NCI-H1092 treated with DMSO at 0.1 percent for 48 hours (cell line): Measurements from ENCODE around the gene POU3F2.

Source experiments
- DNase-seq: peaks from one replicate; lab custom pipeline; 2025; lab: John Stamatoyannopoulos, UW

POU3F2 gene

DNA sequence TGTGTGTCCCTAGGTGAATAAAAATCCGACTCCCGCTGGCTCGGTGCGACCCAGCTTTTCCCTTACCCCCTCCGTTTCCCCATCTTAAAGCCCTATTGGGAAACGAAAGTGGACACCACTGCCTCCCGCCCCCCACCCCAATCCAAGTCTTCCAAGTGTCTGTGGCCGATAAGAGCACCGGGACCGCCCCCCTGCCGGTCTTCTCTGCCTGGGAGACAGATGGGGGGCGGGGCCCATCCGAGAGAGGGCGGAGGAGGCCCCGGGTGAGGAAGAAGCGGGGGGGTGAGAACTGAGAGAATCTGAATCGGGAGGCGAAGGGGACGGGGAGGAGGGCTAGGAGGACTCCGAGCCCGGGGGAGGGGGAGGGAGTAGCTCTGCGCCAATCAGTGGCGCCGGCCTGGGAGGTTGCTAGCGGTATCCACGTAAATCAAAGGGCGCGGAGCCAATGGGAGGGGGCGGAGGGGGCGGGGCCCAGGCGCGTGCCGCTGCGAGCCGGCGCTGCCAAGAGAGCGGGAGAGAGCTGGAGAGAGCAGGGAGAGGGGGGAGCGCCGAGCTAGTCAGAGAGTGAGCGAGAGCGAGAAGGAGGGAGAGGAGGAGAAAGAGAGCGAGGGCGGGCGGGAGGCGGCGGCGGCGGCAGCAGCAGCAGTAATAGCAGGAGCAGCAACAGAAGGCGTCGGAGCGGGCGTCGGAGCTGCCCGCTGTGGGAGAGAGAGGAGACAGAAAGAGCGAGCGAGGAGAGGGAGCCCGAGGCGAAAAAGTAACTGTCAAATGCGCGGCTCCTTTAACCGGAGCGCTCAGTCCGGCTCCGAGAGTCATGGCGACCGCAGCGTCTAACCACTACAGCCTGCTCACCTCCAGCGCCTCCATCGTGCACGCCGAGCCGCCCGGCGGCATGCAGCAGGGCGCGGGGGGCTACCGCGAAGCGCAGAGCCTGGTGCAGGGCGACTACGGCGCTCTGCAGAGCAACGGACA is at the start of gene POU3F2:
TSS of gene POU3F2 (plus strand) at position 515 of the 972 bp plus-strand sequence. CDS start at position 815, 300 bp downstream.
- peak; percentile 96 for DNase-seq

DNA sequence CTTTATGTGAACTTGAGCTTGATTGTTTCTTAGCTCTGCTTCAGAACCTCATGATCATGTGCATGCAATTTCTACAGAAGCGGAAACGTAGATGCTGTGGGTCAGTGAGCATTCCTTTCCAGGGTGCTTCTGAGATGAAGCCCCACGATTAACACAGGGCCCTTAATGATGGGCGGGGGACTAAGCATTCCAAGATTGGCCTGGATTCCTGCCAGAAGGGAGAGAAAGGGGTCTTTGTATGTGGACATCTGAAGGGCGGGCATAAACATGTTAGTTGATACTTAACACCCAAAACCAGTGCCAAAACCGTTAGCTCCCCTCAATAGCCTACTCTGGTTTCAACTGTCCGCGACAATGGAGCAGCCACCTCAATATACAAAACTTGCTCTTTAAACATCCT is 46.9 kb upstream of the POU3F2 start:
- peak; percentile 94 for DNase-seq

DNA sequence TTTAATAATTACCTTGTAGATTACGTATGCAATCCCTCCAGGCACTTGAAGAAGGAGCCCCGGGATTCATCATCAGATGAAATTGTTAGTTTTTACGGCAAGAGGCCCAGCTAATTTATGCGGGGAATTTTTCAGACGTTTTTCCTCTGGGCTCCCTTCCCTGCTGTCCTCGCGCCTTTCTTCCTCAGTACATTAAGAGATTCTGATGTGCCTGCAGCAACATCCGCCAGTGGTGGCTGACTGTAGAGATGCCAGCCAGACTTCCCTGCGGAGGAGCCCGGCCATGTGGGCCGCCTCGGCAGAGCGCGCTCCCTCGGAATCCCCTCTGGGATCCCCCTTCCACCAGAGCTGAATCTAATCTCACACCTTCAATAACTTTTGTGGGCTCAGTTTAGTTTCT is 46.4 kb upstream of the POU3F2 start:
- DNase-seq: peak; percentile 87

DNA sequence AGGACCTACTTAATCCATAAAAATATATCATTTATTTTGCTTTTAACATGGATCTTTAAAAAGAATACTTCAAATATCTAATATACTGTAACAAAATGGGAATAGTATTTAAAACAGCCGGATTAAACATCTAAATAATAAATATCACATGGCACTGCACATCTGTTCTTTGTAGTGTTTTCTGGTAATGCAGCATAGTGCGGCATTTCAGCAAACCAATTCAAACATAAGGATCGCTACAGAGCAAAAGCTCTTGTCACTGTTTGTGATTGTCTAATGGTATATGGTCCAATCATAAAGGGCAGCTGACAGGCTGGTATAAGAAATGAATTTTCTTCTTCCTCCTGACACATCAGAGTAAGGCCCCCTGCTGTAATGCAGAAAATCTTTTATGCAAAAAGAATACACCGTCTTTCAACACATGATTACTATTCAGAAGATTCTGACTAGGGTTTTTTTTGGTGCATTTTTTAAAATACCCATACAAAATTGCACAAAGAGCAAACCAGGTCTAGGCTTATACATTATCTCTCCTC is 40.0 kb upstream of the POU3F2 start:
- DNase-seq: no peak

DNA sequence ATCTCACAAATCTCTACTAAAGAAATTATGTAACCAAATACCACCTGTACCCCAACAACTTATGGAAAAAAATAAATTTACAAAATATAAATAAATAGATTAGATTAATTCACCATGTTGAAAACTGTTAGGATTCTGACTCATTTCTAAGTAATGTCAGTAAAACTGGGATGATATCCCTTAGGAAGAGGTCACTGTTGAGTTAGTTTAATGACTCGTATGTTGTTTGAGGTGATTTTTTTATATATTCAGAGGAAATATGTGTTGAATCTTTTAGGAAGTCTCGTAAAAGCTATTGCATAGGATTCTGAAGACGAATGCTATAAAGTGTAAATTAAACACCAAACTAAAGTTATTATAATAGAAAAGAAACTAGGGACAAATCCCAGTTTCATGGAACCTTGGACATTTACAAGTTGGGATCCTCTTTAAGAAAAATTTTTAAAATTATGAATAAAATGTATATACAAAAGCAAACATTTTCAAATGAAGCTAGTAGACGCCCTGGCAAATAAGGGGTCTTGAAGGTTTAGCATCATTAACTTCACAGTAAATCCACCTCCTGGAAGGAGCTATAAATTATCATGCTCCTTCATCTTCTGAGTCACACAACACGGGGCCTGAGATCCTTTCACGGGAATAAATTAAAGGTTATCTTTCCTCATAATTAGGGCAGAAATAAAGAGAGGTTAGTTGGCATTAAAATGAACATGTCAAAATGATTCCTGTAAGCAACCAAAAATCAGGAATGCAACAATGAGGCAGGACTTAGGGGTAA is 37.0 kb upstream of the POU3F2 start:
- no peak for DNase-seq

DNA sequence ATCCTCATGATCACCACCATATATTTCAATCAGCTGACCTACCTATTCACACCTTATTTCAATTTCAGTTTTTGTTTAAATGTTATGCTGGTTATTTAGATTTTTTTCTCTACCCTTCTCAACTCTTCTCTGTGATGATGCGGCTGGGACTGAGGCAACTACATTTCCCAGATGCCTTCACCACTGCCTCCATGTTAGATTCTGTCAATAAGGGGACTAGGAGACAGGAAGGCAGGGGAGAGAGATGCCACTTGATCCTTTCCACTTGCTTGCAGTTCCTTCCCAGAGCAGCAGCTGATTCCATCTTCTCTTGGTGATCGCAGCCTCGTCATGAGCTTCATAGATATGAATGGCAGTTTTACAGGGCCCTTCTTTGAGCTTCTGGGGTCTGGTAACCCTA is 33.5 kb upstream of the POU3F2 start:
- no peak for DNase-seq

DNA sequence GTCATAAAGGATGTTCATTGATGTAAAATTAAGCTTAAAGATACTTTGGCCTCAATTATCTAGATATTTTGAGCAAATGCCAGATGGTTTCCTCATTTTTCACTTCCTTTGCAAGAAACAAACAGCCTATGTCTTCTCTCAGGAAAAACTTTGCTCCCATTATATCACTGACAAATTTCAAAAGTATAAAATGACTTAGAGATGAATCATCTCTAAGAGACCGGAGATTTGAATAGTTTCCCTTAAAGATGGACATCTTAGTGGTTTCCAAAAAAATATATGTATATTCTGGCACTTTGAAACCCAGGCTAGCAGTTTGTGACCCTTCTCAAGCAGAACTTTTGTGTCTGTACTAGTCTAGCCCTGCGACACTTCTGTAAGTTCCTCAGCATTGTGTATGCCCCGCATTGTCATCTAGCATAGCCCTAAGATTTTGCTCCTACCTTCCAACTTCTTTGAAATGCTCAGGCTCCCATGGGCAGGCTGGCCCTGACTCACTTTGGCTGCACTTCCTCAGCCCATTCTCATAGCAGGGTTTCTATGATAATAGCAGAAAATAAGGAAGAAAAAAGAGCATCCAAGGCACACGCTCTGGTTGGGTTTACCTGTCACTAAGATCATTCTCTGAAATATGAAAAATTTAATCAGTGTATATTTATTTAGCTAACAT is 25.7 kb upstream of the POU3F2 start:
- DNase-seq: no peak

DNA sequence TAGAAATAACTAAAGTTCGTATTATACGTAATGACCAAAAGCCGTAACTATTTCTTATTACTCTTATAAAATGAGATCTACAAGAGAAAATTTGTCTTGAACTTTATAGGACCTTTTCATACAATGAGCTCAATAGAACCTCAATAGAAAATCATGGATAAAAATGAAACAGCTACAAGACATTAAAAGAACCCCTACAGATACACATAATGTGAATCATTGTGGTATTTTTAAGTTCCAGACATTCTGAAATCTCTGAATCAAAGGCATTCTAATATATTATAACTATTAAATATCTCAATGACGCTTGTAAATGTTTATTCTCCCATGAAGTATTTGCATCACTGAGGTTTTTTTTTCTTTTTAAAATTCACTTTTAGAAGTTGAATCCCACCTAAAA is 22.2 kb upstream of the POU3F2 start:
- DNase-seq: no peak

DNA sequence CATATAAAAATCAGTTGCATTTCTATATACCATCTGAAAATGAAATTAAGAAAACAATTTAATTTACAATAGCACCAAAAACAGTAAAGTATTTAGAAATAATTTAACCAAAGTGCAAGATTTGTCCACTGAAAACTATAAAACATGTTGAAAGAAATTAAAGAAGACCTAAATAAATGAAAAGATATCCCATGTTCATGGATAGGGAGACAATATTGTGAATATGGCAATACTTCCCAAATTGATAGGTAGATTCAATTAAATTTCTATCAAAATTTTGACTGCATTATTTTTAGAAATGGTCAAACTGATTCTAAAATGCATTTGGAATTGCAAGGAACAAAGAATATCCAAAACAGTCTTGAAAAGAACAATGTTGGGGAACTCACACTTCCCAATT is 17.6 kb upstream of the POU3F2 start:
- no peak for DNase-seq

DNA sequence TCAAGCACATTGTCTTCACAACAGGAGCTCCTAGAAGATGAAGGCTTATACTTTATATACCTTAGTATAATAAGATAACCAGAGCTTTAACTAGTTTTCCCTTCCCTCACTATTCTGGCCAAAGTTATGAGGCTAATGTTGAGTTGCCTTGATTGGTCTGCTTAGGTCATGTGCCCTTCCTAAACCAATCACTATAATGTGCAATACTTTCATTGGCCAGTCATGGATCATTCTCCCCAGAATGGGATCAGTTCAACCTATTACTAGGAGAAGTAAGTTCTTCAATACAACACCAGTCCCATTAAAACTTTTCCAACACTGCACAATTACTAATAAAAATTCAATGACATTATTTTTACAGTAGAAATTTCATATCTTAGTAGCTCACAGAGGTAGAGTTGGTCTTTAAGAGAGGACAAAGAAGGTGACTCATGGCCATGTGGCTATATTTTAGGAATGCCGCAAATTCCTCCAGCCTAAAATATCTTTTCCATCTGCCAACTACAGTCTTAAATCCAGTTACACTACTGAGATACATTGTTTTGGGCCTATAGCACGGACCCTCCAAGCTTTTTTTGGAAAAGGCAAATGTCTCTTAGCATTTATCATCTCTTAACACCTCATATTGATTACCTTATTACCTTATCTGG is 12.5 kb upstream of the POU3F2 start:
- no peak for DNase-seq

DNA sequence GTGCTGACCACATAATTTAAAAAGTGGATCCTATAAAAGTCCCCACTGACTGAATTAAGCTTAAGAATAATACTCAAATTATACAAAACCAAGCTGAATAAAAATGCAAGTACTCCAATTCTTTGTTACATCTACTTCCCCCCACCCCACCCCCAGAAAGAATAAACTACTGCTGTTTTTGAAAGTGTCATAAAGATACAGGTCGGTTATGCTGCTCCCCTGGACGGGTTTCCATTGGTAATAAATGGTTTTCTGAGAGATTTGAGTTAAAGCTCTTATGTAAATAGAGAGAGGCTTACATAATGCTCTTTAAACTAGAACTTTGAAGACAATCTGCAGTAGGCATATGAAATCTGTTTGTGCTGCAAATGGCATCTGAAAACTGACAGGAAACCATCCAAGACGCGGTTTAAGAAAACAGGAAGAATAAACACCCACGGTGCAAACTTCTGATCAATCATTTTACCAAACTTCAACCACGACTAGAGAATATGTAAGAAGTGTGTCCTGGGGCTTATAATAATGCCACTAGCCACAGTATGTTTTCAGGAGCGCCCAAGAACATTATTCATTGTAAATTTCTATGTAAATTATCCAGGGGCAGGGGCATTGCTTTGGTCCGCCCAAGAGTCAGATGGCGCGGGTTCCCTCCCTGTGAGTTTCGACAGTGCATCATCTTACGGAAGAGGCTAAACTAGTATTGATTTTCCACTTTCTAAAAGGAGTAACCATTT is 10.8 kb upstream of the POU3F2 start:
- DNase-seq: no peak

DNA sequence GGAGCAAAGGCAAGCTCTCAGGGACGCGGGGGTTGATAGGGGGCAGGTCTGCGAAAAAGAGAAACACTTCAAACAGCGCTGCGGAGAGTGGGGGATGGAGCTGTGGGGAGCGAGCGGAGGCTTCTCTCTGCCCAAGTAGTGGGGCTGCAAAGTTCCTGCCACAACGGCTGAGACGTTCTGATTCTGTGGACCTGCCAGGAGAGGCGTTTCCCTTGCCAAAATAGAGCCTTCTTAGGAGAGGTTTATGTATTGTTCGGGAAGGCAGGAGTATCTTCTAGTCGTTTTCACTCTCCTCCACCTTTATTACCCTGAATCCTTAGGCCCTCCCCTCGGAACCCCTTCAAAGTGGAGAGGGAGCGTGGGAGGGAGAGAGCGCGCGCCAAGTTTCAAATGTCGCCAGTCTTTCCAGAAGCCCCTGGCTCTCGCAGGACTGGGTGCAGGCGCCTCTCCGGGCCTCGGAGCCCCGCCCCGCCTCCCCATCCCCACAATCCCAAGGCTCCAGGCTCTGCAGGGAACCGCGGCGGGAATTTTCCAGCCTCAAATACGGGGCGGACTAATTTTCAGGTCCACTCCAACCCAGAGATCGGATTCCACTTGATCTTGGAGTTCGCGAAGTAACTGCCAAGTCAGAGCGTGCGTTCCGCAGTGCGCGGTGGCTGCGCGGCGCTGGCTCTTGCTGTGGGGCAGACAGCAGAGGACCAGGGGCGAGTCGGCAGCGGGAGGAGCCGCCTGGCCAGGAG is 10.0 kb upstream of the POU3F2 start:
- no peak for DNase-seq

DNA sequence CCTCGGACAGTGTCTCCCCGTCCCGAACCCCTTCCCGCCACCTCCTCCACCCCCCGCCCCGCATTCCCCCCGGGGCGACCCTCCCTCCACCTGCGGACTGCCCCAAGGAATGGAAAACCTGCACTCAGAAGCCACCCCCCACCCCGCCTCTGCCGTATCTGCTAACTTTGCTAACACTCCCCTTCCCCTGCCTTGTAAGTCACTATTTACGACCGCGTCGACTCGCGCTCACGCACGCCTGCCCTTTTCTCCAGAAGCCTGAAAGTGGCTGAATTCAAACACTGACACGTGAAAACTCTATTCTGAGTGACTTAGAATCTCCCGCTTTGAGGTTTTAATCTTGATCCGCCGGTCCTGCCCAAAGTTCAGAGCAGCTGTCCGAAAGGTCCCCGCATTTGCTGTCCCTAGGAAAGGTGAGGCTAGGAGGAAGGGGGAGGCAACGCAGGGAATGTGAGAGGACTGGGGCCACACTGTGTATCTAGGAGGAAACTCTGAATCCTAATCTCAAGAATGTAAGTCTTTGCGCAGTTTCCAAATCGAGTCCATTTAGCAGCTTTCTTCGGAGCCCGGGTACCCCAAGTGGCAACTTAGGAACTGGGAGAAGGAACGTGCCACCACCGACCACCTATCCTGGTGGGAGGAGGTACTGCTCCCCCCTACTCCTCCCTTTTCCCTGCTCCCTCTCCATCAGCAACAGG is 9.3 kb upstream of the POU3F2 start:
- DNase-seq: no peak

DNA sequence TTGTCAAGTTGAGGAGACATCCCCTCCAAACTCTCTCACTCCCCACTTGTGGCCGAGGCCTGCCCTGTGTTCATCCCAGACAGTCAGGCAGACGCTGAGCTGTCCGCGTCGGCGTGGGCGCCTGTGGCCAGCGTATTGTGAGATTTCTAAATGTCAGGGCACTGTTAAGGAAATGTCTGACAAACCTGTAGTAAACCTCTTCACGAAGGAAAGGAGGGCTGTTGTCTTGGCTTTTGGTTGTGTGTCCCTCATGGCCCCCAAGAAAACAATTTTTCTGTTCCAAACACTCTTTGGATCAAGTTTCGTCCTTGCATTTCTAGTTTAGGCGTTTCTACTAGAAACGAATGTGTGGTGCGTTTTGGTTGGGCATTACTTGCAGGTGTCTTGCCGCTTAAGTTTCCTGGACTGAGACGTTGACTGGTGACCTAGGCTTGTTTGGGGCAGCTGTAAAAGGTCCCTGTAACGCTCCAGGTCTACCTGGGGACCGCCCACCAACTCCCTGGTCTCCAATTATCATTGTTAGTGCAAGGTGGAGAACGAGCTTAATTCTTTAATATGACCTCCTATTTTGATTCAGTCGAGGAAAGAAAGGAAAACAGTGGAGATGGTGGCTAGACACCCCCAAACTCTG is 8.7 kb upstream of the POU3F2 start:
- DNase-seq: no peak

DNA sequence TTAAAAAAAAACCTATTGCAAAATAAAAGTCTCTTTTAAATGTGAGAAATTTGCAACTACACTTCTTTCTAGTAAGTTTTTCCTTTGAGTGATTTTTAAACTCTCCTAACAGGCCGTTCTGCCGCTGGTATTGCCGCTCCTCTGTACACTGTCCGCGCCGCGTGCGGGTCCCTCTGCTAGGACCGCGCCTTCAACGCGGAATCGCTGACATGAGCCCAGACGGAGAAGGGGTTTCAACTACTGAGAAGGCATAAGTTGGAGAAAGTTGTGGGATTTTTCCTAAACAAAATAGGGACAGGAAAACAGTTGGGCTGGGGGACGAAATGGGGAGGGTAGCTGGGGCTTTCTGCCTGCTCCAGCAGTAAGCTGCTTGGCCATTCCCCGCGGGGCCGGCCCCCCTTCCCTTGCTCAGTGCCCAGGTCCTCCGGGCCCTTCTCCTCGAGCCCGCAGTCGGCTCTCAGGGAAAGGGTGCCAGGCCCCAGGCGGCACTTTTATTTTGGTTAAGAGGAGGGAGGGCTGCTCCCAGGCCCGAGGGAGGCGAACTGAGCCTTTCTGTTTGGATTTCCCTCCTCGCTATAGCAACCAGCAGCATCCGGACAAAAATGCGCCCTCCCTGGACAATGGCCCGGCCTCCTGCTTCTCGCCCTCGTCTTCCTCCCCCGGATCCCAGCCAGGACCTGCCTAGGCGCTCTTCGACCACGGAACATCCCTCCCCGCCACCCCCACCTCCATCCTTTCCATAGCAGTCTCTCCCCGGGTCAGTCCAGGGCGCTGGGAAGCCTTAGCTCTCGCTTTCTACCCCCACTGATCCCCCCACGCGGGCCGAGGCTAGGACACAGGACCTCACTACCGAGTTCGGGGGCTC is 6.8 kb upstream of the POU3F2 start:
- DNase-seq: no peak

DNA sequence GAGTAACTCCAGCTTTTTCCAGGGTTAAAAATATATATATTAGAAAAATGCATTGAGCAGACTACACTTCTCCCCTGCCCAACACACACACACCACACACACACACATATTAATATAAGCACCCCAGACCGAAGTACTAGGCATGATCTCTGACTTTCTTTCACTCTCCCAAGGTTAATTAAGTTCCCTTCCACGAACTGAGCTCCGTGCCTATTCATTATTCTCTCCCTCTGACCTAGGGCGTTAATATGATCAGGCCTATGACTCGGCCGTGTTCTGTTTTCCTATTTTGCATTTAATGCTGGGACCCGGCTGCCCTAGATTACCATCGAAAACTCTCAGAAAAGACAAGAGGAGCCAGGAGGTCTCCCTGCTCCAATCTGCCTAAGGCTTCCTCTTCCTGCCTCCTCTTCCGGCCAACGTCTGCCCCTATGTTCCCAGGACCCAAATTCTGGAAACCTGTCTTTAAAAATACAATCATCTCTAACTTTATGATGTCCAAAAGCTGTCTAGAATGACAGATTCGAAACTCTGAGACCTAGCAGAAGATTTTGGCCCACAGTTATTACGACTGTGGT is 6.1 kb upstream of the POU3F2 start:
- no peak for DNase-seq

DNA sequence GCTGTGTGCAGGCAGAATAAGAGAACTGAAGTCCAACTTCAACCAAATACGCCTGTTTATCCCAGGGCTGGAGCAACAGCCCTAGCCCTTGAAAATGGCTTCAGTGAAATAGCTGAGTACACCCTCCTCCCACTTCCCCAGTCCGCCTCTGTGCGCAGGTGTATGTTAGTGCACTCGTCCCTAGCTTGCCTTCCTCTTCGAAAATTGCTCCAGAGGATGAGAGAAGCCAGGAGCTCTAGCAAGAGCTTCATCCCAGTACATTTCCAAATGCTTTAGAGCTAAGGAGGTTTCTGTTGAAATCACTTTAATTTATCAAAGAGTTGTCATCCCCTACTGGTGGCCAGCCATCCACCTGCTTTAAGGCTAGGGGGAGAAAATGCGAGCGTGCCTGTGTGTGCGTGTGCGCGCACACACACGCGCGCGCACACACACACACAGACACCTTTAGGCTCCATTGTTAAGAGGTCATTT is 5.4 kb upstream of the POU3F2 start:
- no peak for DNase-seq

DNA sequence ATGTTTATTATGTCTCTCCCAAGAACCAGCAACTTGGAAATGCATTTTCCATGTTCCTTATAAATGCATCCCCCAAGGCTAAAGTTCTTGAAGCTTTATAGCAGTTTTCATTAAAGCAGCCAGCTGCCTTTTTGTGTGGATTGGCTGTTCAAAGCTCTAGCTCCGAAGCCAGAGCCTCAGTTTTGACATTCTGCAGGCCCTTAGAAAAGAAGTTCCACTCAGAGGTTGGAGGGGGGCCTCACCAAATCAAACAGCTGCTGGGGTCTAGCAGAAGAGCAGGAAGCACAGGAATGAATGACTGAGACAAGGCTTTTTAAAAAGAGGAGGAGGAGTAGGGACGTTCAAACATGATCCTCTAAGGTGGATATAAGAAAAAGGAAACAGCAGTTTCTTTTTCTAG is 4.2 kb upstream of the POU3F2 start:
- no peak for DNase-seq
